Stomach (tissue), 4 donors: ENCODE data around the gene XCR1.

Source experiments
- CTCF ChIP-seq, 7 experiments: fragments of 450-650 bp in 4 of 7; fragments of 200-600 bp in 3 of 7; sonication (generic) in 3 of 7; IDR thresholded peaks; one replicate each; pipeline ENCODE4 v1.5.1; 2016 to 2019; ENCODE audit warnings: antibody characterized with exemption in 7 of 7, control low read depth in 2 of 7, mild to moderate bottlenecking in 1 of 7
- POLR2A ChIP-seq, 4 donors: fragments of 450-650 bp; IDR thresholded peaks; one replicate each; pipeline ENCODE4 v1.6.1; 2016; ENCODE audit warnings: antibody characterized with exemption in 4 of 4, control low read depth in 2 of 4, mild to moderate bottlenecking in 1 of 4, moderate library complexity in 1 of 4

GRCh38 chr3:46061887-46062286 is 34.6 kb upstream of the XCR1 start:
- TF ChIP-seq CTCF (IDR thresholded peaks at IDR 0.05) (no peak), POLR2A (IDR thresholded peaks at IDR 0.05) (no peak)
